IMR-90 (cell line): ENCODE measurements around the gene PELO. TPM values are rescaled to one million over a fixed set of nuclear protein-coding genes. Genes with fewer than 3 reads are reported as not detected.

Experiments used
- ATAC-seq: fragments of 200-7000 bp; cut with Tn5 transposase; 2 replicates; pipeline ENCODE4 v1.9.1; 2020; ENCODE audit warnings: low read depth, mild to moderate bottlenecking, moderate library complexity
- BruUV-seq: library from RNA; stranded (reverse); fragments of 400-500 nt; replicated peaks from 2 replicates; lab custom pipeline; 2021; lab: Mats Ljungman, UMichigan
- CTCF ChIA-PET: fragments of 300-600 bp; formaldehyde crosslinking; extraction: SDS; loops from one replicate; lab custom pipeline; 2021; ENCODE audit warnings: antibody characterized with exemption; lab: Yijun Ruan, JAX
- POLR2A ChIA-PET: fragments of 300-600 bp; sonication (Branson Sonifier 250); formaldehyde crosslinking; loops from one replicate; lab custom pipeline; 2022; ENCODE audit warnings: antibody characterized with exemption; ENCODE audit not compliant: unreplicated experiment; lab: Charles Lee
- DNase-seq: peaks from one replicate; pipeline ENCODE4 v3.0.0; 2013
- H2AFZ ChIP-seq: replicated peaks from 2 replicates; pipeline ENCODE3; 2013; ENCODE audit warnings: low read length, mild to moderate bottlenecking; ENCODE audit not compliant: poor library complexity
- H2AK5ac ChIP-seq: 2 replicates; pipeline ENCODE4 v1.6.1; 2013; ENCODE audit warnings: low read depth, low read length, inconsistent platforms
- H2AK9ac ChIP-seq: replicated peaks from 2 replicates; pipeline ENCODE3; 2013; ENCODE audit warnings: mild to moderate bottlenecking, low read depth, low read length, moderate library complexity; ENCODE audit not compliant: poor library complexity
- H2BK120ac ChIP-seq: 2 replicates; pipeline ENCODE4 v1.6.1; 2013; ENCODE audit warnings: low read depth, low read length, inconsistent platforms
- H2BK15ac ChIP-seq: 3 replicates; pipeline ENCODE4 v1.6.1; 2013; ENCODE audit warnings: low read depth, low read length, inconsistent platforms
- H2BK20ac ChIP-seq: 2 replicates; pipeline ENCODE4 v1.6.1; 2013; ENCODE audit warnings: low read depth, mild to moderate bottlenecking, inconsistent platforms, low read length, moderate library complexity
- H2BK5ac ChIP-seq: 2 replicates; pipeline ENCODE4 v1.6.1; 2013; ENCODE audit warnings: mild to moderate bottlenecking, low read depth, low read length, inconsistent platforms; ENCODE audit not compliant: poor library complexity, severe bottlenecking
- H3K14ac ChIP-seq: replicated peaks from 2 replicates; pipeline ENCODE4 v1.6.1; 2013; ENCODE audit warnings: low read depth, low read length, inconsistent platforms
- H3K18ac ChIP-seq: 2 replicates; pipeline ENCODE4 v1.6.1; 2013; ENCODE audit warnings: low read depth, low read length, control low read depth
- H3K23ac ChIP-seq: 2 replicates; pipeline ENCODE4 v1.6.1; 2013; ENCODE audit warnings: low read depth, low read length, inconsistent platforms
- H3K27ac ChIP-seq: 2 replicates; pipeline ENCODE4 v1.5.1; 2013; ENCODE audit warnings: mild to moderate bottlenecking, control low read depth, low read length; ENCODE audit not compliant: insufficient read depth
- H3K27me3 ChIP-seq: 2 replicates; pipeline ENCODE4 v1.6.1; 2013; ENCODE audit warnings: low read length; ENCODE audit not compliant: control insufficient read depth, insufficient read depth
- H3K36me3 ChIP-seq: 2 replicates; pipeline ENCODE4 v1.6.1; 2013; ENCODE audit warnings: low read length, mixed read lengths; ENCODE audit not compliant: control insufficient read depth, insufficient read depth
- H3K4ac ChIP-seq: 2 replicates; pipeline ENCODE4 v1.6.1; 2013; ENCODE audit warnings: low read depth, low read length, inconsistent platforms
- H3K4me1 ChIP-seq: 2 replicates; pipeline ENCODE4 v1.6.1; 2013; ENCODE audit warnings: low read length, mixed read lengths; ENCODE audit not compliant: control insufficient read depth, insufficient read depth
- H3K4me2 ChIP-seq: 2 replicates; pipeline ENCODE4 v1.6.1; 2013; ENCODE audit warnings: low read depth, mild to moderate bottlenecking, control low read depth, low read length, moderate library complexity
- H3K4me3 ChIP-seq: 2 replicates; pipeline ENCODE4 v1.5.1; 2013; ENCODE audit warnings: low read depth, mild to moderate bottlenecking, control low read depth, low read length, moderate library complexity; ENCODE audit not compliant: insufficient read depth
- H3K56ac ChIP-seq: 2 replicates; pipeline ENCODE4 v1.6.1; 2013; ENCODE audit warnings: low read length, inconsistent platforms; ENCODE audit not compliant: insufficient read depth; ENCODE audit errors: extremely low read depth
- H3K79me1 ChIP-seq, 2 experiments: 2 replicates each; pipeline ENCODE4 v1.6.1; 2013; ENCODE audit warnings: low read length in 2 of 2, inconsistent platforms in 1 of 2, low read depth in 1 of 2
- H3K9ac ChIP-seq: 2 replicates; pipeline ENCODE4 v1.6.1; 2013; ENCODE audit warnings: low read depth, low read length, control low read depth
- H3K9me1 ChIP-seq: 2 replicates; pipeline ENCODE4 v1.6.1; 2013; ENCODE audit warnings: low read length, inconsistent platforms; ENCODE audit not compliant: insufficient read depth
- H3K9me3 ChIP-seq: 2 replicates; pipeline ENCODE4 v1.6.1; 2013; ENCODE audit warnings: low read length; ENCODE audit not compliant: control insufficient read depth, insufficient read depth
- H4K20me1 ChIP-seq: 2 replicates; pipeline ENCODE4 v1.6.1; 2013; ENCODE audit warnings: low read length, inconsistent platforms; ENCODE audit not compliant: insufficient read depth
- H4K5ac ChIP-seq: 2 replicates; pipeline ENCODE4 v1.6.1; 2013; ENCODE audit warnings: mild to moderate bottlenecking, low read depth, low read length, control low read depth
- H4K8ac ChIP-seq, 2 experiments: 2 replicates each; pipeline ENCODE4 v1.6.1; 2013; ENCODE audit warnings: low read depth in 2 of 2, low read length in 2 of 2, control low read depth in 1 of 2, inconsistent platforms in 1 of 2
- H4K91ac ChIP-seq: 2 replicates; pipeline ENCODE4 v1.6.1; 2013; ENCODE audit warnings: low read depth, low read length, inconsistent platforms; ENCODE audit not compliant: insufficient read depth
- CEBPB ChIP-seq: IDR thresholded peaks from 2 replicates; pipeline ENCODE4 v1.6.1; 2012; ENCODE audit warnings: low read depth, low read length, improper control_type of control experiment
- MXI1 ChIP-seq: IDR thresholded peaks from 2 replicates; pipeline ENCODE4 v1.6.1; 2012; ENCODE audit warnings: low read depth, mild to moderate bottlenecking, low read length, moderate library complexity, borderline replicate concordance
- WGBS, 2 experiments: methylation state at CpG; one replicate each; pipeline versions ENCODE4 v1.1.5 to v1.1.7; 2013; ENCODE audit warnings: missing lambda C conversion rate in 2 of 2; ENCODE audit not compliant: insufficient read length in 1 of 2; ENCODE audit errors: extremely low coverage in 2 of 2; 5-methylcytosine and 5-hydroxymethylcytosine counted together
- dilution Hi-C: fragments of 300-500 bp; cut with HindIII; formaldehyde crosslinking; loops from one replicate; pipeline ENCODE4 v1.14.3; 2018; ENCODE audit warnings: low sequenced_read_pairs; ENCODE audit not compliant: unreplicated experiment
- in situ Hi-C: fragments of 300-500 bp; cut with MboI; formaldehyde crosslinking; loops from 3 replicates; pipeline ENCODE4 v1.14.3; 2019; ENCODE audit warnings: low sequenced_read_pairs, inconsistent platforms, mixed read lengths
- intact Hi-C: fragments of 100-400 bp; cut with micrococcal nuclease; formaldehyde crosslinking; loops from 2 replicates; pipeline ENCODE4 v1.10.0; 2022
- polyA plus RNA-seq, 3 experiments: library from polyadenylated mRNA; depleted of rRNA; stranded (reverse); fragments of >200 nt; gene quantifications; 2 replicates each; pipeline ENCODE4 v1.2.3, GENCODE V29; 2012; ENCODE audit warnings: low replicate concordance in 1 of 3
- total RNA-seq: library from RNA; depleted of rRNA; stranded (reverse); fragments of >200 nt; gene quantifications from 2 replicates; pipeline ENCODE4 v1.2.3, GENCODE V29; 2012

The PELO gene
- total and polyA plus RNA-seq, 2 of the 4 experiments (the other 2 are of a cell fraction): 42.4 to 48.9 TPM

DNA sequence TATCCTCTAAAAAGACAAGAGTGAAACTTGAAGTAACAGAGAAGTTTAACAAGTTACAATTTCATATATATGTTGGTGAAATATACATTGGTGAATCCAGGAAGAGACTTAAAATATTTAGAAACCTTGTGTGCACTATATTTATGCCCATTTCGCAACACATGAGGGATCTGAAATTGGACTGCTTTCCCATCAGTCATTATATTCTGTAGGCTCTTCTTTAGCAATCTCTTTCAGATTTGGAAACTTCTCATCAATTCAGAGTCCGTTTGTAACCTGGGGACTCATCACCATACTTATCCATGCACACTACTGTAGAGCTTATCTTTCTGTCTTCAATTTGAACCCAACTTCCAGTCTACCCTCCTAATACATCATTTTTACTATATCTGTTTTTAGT is 2.1 kb downstream of the PELO start:
- peak overlapping the region; percentile 97; the same call in 1 of the 2 replicates for H3K9ac ChIP-seq
- H2BK15ac ChIP-seq: no peak overlapping the region; the same call in 2 of the 3 replicates
- peak overlapping the region; percentile 14; the same call in 1 of the 2 replicates for H3K18ac ChIP-seq
- ATAC-seq: no peak
- H3K79me1 ChIP-seq: peaks cover 0 to 29% of the 10 kb centered on the region in 2 experiments; a peak in 2 of 4 replicates
- H4K8ac ChIP-seq: 0 out of 4 replicates have a peak overlapping the region, but pooled peaks of 1 of the 2 experiments have one; percentile 22
- in situ Hi-C loops (no loop called here), intact Hi-C loops (loop anchor here (2.0 to 5.0 kb wide), 3 partner anchors 43 to 125 kb away; no protein-coding TSS in a partner anchor), dilution Hi-C loops (no loop called here)
- DNase-seq: no peak
- TF ChIP-seq CEBPB: peak; percentile 90
- no peak for TF ChIP-seq MXI1
- H3K4me1 ChIP-seq: peaks cover 10% of the 10 kb centered on the region
- H3K36me3 ChIP-seq: peaks cover 1% of the 10 kb centered on the region; the same call in 1 of the 2 replicates
- H2BK20ac ChIP-seq: no peak overlapping the region
- peaks cover 5% of the 10 kb centered on the region; the same call in 1 of the 2 replicates for H4K20me1 ChIP-seq
- H3K27ac ChIP-seq: no peak overlapping the region; the same call in 1 of the 2 replicates
- peaks cover 3% of the 10 kb centered on the region for H3K9me1 ChIP-seq
- H3K9me3 ChIP-seq: no peaks in the 10 kb centered on the region
- no peak overlapping the region for H2AFZ ChIP-seq
- POLR2A ChIA-PET: interaction anchor here (0.6 to 1.3 kb wide), 2 partner anchors 9 to 125 kb away, joined by 3 to 5 read pairs; no protein-coding TSS in a partner anchor
- 0 out of 2 replicates have a peak overlapping the region, but pooled peaks have one; percentile 22 for H3K56ac ChIP-seq
- no peak overlapping the region; the same call in 1 of the 2 replicates for H4K5ac ChIP-seq
- H2BK120ac ChIP-seq: no peak overlapping the region
- H2AK9ac ChIP-seq: no peak overlapping the region
- peak overlapping the region; percentile 84 for H3K14ac ChIP-seq
- H3K4me3 ChIP-seq: peak overlapping the region; percentile 61
- no peak overlapping the region for H2AK5ac ChIP-seq
- H3K4ac ChIP-seq: no peak overlapping the region
- peak overlapping the region; percentile 69; the same call in 1 of the 2 replicates for H3K23ac ChIP-seq
- no TSS peak for BruUV-seq
- no peaks in the 10 kb centered on the region for H3K27me3 ChIP-seq
- CTCF ChIA-PET: interaction anchor here (0.9 to 1.1 kb wide), 5 partner anchors 10 to 99 kb away, joined by 3 read pairs; no protein-coding TSS in a partner anchor
- H2BK5ac ChIP-seq: peak overlapping the region; percentile 72
- WGBS, 2 experiments: 67% methylated on average over 1 of the region's 2 CpGs; no CpG with 5 or more reads in 1 of the 2 experiments
- H3K4me2 ChIP-seq: peak overlapping the region; percentile 92
- H4K91ac ChIP-seq: no peak overlapping the region
